Measurements from ENCODE around the gene AGFG2.
"Not testable (repeated sequence)": the region's sequence is repeated elsewhere in the genome, so short reads cannot be mapped to it uniquely, and the experiment has no call there.

AGFG2 gene

DNA sequence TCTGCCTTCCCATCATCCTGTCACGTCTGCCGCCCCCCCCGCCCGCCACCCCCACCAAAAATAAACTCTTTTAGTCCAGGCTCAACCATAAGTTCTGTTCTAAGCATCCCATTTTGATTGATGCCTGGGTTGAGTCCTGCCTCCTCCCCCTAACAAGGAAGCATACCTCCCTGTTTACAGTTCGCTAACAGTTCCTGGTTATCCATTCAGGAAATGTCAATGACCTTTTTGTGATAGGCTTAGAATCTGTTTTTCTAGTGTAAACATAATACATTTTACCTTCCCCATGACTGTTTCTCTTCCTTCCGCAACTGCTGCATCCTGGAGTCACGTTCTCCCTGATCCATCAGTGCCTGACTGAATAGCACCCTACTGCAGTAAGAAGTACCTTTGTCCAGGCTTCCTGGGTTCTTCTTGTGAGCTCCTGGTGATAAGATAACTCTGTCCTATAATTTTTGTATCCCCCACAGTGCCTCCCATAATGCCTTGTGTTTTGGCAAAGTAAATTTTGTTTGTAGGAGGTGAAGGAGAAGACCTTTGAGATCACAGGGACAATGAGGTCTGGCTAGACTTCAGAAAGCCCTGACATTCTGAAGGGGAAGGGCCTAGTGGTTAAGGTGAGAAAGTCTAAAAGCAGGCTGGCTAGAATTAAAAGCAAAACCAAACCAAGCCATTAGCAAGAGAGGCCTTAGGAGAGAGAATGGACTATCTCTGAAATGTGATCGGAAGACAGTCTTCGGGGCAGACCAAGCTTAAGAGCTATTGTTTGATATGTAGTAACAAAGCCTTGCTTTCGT is 7.3 kb downstream of the AGFG2 start:
- TF ChIP-seq CTCF (IDR thresholded peaks at IDR 0.05; ENCODE audit: insufficient read depth, low read length) = no peak
- no peak for TF ChIP-seq POLR2AphosphoS5 (IDR thresholded peaks at IDR 0.05; ENCODE audit: low read depth)
- TF ChIP-seq REST (IDR thresholded peaks at IDR 0.05; ENCODE audit: insufficient replicate concordance, low read depth) = no peak
- no peak for TF ChIP-seq GABPA (IDR thresholded peaks at IDR 0.05; ENCODE audit: low read depth)
- TF ChIP-seq SPI1 (IDR thresholded peaks at IDR 0.05; ENCODE audit: borderline replicate concordance, low read depth) = no peak
- no peak overlapping the region for H3K4me3 ChIP-seq (replicated peaks; ENCODE audit: insufficient read depth, low read length)

GRCh38 chr7:100546926-100547800 is 8.2 kb downstream of the AGFG2 start:
- no peak for DNase-seq (ENCODE audit: low read depth in 1 of 2, low spot score in 1 of 2)
- no peaks in the 10 kb centered on the region for H3K27me3 ChIP-seq (ENCODE audit: insufficient read depth, poor library complexity, severe bottlenecking)
- TF ChIP-seq POLR2AphosphoS5 (IDR thresholded peaks at IDR 0.05; ENCODE audit: low read depth) (no peak), GABPA (IDR thresholded peaks at IDR 0.05; ENCODE audit: low read depth) (no peak), CTCF (IDR thresholded peaks at IDR 0.05; ENCODE audit: insufficient read depth, low read length) (no peak), SPI1 (IDR thresholded peaks at IDR 0.05; ENCODE audit: borderline replicate concordance, low read depth) (no peak), REST (IDR thresholded peaks at IDR 0.05; ENCODE audit: insufficient replicate concordance, low read depth) (no peak)
- H3K4me3 ChIP-seq (replicated peaks; ENCODE audit: insufficient read depth, low read length) = no peak overlapping the region
- H3K27ac ChIP-seq (replicated peaks) = no peak overlapping the region

More for the DNA sequence above, 7.3 kb downstream of the AGFG2 start:
- Histone ChIP-seq H3K27ac (replicated peaks) (no peak overlapping the region), H3K27me3 (ENCODE audit: insufficient read depth, poor library complexity, severe bottlenecking) (no peaks in the 10 kb centered on the region)
- no peak for DNase-seq (ENCODE audit: low read depth in 1 of 2, low spot score in 1 of 2)

- DNase-seq (ENCODE audit: low read depth in 1 of 2, low spot score in 1 of 2) = no peak
- no peaks in the 10 kb centered on the region for H3K27me3 ChIP-seq (ENCODE audit: insufficient read depth, poor library complexity, severe bottlenecking)
- TF ChIP-seq REST (IDR thresholded peaks at IDR 0.05; ENCODE audit: insufficient replicate concordance, low read depth) (no peak), POLR2AphosphoS5 (IDR thresholded peaks at IDR 0.05; ENCODE audit: low read depth) (no peak), CTCF (IDR thresholded peaks at IDR 0.05; ENCODE audit: insufficient read depth, low read length) (no peak), SPI1 (IDR thresholded peaks at IDR 0.05; ENCODE audit: borderline replicate concordance, low read depth) (peak; percentile 59; the same call in 1 of the 2 replicates)
- no peak overlapping the region for H3K27ac ChIP-seq (replicated peaks)
- no peak overlapping the region for H3K4me3 ChIP-seq (replicated peaks; ENCODE audit: insufficient read depth, low read length)
Observed at GRCh38 chr7:100547872-100548271, 8.9 kb downstream of the AGFG2 start.

- H3K27ac ChIP-seq (replicated peaks); H3K27me3 ChIP-seq (ENCODE audit: insufficient read depth, poor library complexity, severe bottlenecking); H3K4me3 ChIP-seq (replicated peaks; ENCODE audit: insufficient read depth, low read length); DNase-seq (ENCODE audit: low read depth in 1 of 2, low spot score in 1 of 2): not testable (repeated sequence)
Observed at GRCh38 chr7:100548446-100548845, 9.4 kb downstream of the AGFG2 start.

Data from HL-60 (cell line).